ENCODE measurements around the gene CREG2.

- TF ChIP-seq CTCF (IDR thresholded peaks at IDR 0.05) (no peak), POLR2AphosphoS5 (IDR thresholded peaks at IDR 0.05; ENCODE audit: low read depth, low read length) (no peak), TCF7L2 (IDR thresholded peaks at IDR 0.05; ENCODE audit: low read depth, low read length) (no peak), REST (IDR thresholded peaks at IDR 0.05; ENCODE audit: insufficient read depth in 1 of 2, low read depth in 2 of 2, low read length in 1 of 2) (no peak), SIN3A (IDR thresholded peaks at IDR 0.05; ENCODE audit: borderline replicate concordance, insufficient read depth, low read depth, low read length) (no peak)
Observed at GRCh38 chr2:101371636-101372035, 15.7 kb downstream of the CREG2 start.
